Adrenal gland (tissue), 12 donors: ENCODE data around the gene SLC43A2. TPM values are rescaled to one million over a fixed set of nuclear protein-coding genes. Genes with fewer than 3 reads are reported as not detected.

Experiments used
- DNase-seq, 7 donors: peaks; one replicate each; pipeline ENCODE4 v3.0.0-alpha.2; 2019 to 2020
- H3K27ac ChIP-seq, 5 donors: fragments of 200-600 bp; sonication (generic) in 4 of 5; 1 replicate in 3 of 5; 2 replicates in 2 of 5; pipeline versions ENCODE4 v1.5.1 to v1.8.0; 2016 to 2020; ENCODE audit warnings: mild to moderate bottlenecking in 1 of 5
- H3K27me3 ChIP-seq: fragments of 200-600 bp; 2 replicates; pipeline ENCODE4 v1.8.0; 2021
- H3K36me3 ChIP-seq, 2 donors: fragments of 200-600 bp; replicated peaks in 1 of 2; 1 replicate in 1 of 2; 2 replicates in 1 of 2; pipeline versions ENCODE4 v1.5.1 to v1.8.0; 2018 to 2022
- H3K4me1 ChIP-seq, 2 donors: fragments of 200-600 bp; replicated peaks in 1 of 2; 1 replicate in 1 of 2; 2 replicates in 1 of 2; pipeline versions ENCODE4 v1.5.1 to v1.8.0; 2018 to 2021
- H3K4me3 ChIP-seq, 4 donors: fragments of 200-600 bp; sonication (generic) in 3 of 4; one replicate each; pipeline ENCODE4 v1.5.1; 2016 to 2018
- H3K9me3 ChIP-seq, 3 donors: fragments of 200-600 bp; sonication (generic) in 1 of 3; replicated peaks in 1 of 3; 1 replicate in 2 of 3; 2 replicates in 1 of 3; pipeline versions ENCODE4 v1.5.1 to v1.8.0; 2016 to 2021
- CTCF ChIP-seq, 6 experiments: fragments of 450-650 bp in 4 of 6; fragments of 200-600 bp in 2 of 6; sonication (generic) in 1 of 6; IDR thresholded peaks; 1 replicate in 5 of 6; 2 replicates in 1 of 6; pipeline versions ENCODE4 v1.5.1 to v1.8.0; 2016 to 2021; ENCODE audit warnings: antibody characterized with exemption in 6 of 6, mild to moderate bottlenecking in 2 of 6, moderate library complexity in 1 of 6
- POLR2A ChIP-seq, 2 donors: fragments of 450-650 bp; IDR thresholded peaks; one replicate each; pipeline ENCODE4 v1.6.1; 2017; ENCODE audit warnings: antibody characterized with exemption in 2 of 2, mild to moderate bottlenecking in 2 of 2, moderate library complexity in 1 of 2
- WGBS, 4 donors: extraction: QIAGEN DNeasy Blood & Tissue Kit in 2 of 4; methylation state at CpG; one replicate each; pipeline versions ENCODE4 v1.1.5 to v1.1.7; 2013 to 2017; 5-methylcytosine and 5-hydroxymethylcytosine counted together
- intact Hi-C, 2 donors: fragments of 100-400 bp; cut with DNase I; formaldehyde crosslinking; loops; one replicate each; pipeline versions ENCODE4 v1.14.1 to v1.15.0; 2022 to 2023
- polyA plus RNA-seq, 3 donors: library from polyadenylated mRNA; stranded (reverse); fragments of 200-250 nt in 2 of 3; fragments of 350-450 nt in 1 of 3; fragmentation: Illumina TruSeq in 1 of 3; extraction: RNeasy Lipid Tissue Mini Kit (QIAGEN cat#74804) in 1 of 3; gene quantifications; one replicate each; pipeline ENCODE4 v1.2.3, GENCODE V29; 2013 to 2014
- total RNA-seq, 9 donors: library from RNA; depleted of rRNA in 4 of 9; stranded (reverse); fragments of >200 nt in 4 of 9; fragments of 120-200 nt in 1 of 9; fragmentation: NEBNext Ultra II Directional in 1 of 9; extraction: Animal tissue kit (Norgen Biotek cat#: 25700) in 1 of 9; gene quantifications; one replicate each; pipeline versions ENCODE4 v1.1.0 to v1.2.4, GENCODE V29; 2013 to 2023
- donor health status: healthy with polysubstance abuse.
- donor health status: Bipolar disorder and iron deficiency.
- donor health status: DM: yes; HTN: yes; CAD: no.
- donor health status: DM: no; HTN: no; CAD: no.
- donor health status: DM: no; HTN: no; CAD: no.
- donor health status: DM: yes; HTN: yes; CAD: no.

Gene SLC43A2
- total and polyA plus RNA-seq, 12 donors: 4.8 to 32.5 (median 15.6) TPM

GRCh38 chr17:1643293-1643998, 14.8 kb upstream of the SLC43A2 start:
- Histone ChIP-seq H3K27me3 (no peaks in the 10 kb centered on the region), H3K4me3 (peak overlapping the region in 1 of 4 donors; percentile 69), H3K9me3 (no peaks in the 10 kb centered on the region), H3K4me1 (peaks cover 10 to 27% of the 10 kb centered on the region in 2 donors), H3K27ac (peak overlapping the region in 2 of 5 donors; percentile 62 to 79), H3K36me3 (no peaks in the 10 kb centered on the region)
- intact Hi-C loops: no loop called here
- DNase-seq: peak in 4 of 7 donors; percentile 50 to 67 (median 54)
- TF ChIP-seq POLR2A (IDR thresholded peaks at IDR 0.05): peak; percentile 18 to 20
- TF ChIP-seq CTCF (IDR thresholded peaks at IDR 0.05): peak in 3 of 6 experiments; percentile 16 to 37 (median 25)
- WGBS, 4 donors: 0 to 1% (median 1%) methylated on average over 8 to 90 of the region's 90 CpGs; no CpG with 5 or more reads in 1 of the 4 donors

- Histone ChIP-seq H3K36me3 (no peaks in the 10 kb centered on the region), H3K4me1 (peaks cover 0 to 11% of the 10 kb centered on the region in 2 donors), H3K27me3 (no peaks in the 10 kb centered on the region), H3K9me3 (no peaks in the 10 kb centered on the region), H3K4me3 (no peak overlapping the region), H3K27ac (no peak overlapping the region)
- no peak for DNase-seq
- intact Hi-C loops: no loop called here
- WGBS, 4 donors: 83 to 89% (median 85%) methylated on average over 6 to 12 of the region's 12 CpGs
- TF ChIP-seq POLR2A (IDR thresholded peaks at IDR 0.05) (no peak), CTCF (IDR thresholded peaks at IDR 0.05) (no peak)
Measured at GRCh38 chr17:1641065-1641403, 12.4 kb upstream of the SLC43A2 start.

GRCh38 chr17:1640329-1641064, 11.9 kb upstream of the SLC43A2 start:
- DNase-seq: no peak
- H3K4me1 ChIP-seq: peaks cover 0 to 10% of the 10 kb centered on the region in 2 donors
- no peaks in the 10 kb centered on the region for H3K9me3 ChIP-seq
- no peak overlapping the region for H3K4me3 ChIP-seq
- TF ChIP-seq POLR2A (IDR thresholded peaks at IDR 0.05): no peak
- TF ChIP-seq CTCF (IDR thresholded peaks at IDR 0.05): no peak
- intact Hi-C loops: no loop called here
- 72 to 76% (median 74%) methylated on average over 4 to 23 of the region's 23 CpGs for WGBS, 4 donors
- no peak overlapping the region for H3K27ac ChIP-seq
- no peaks in the 10 kb centered on the region for H3K36me3 ChIP-seq
- no peaks in the 10 kb centered on the region for H3K27me3 ChIP-seq

GRCh38 chr17:1639549-1640180, 11.0 kb upstream of the SLC43A2 start:
- TF ChIP-seq CTCF (IDR thresholded peaks at IDR 0.05) (no peak), POLR2A (IDR thresholded peaks at IDR 0.05) (no peak)
- no peaks in the 10 kb centered on the region for H3K27me3 ChIP-seq
- peaks cover 0 to 6% of the 10 kb centered on the region in 2 donors for H3K36me3 ChIP-seq
- H3K4me1 ChIP-seq: peaks cover 0 to 10% of the 10 kb centered on the region in 2 donors
- no peak overlapping the region for H3K4me3 ChIP-seq
- intact Hi-C loops: no loop called here
- H3K9me3 ChIP-seq: no peaks in the 10 kb centered on the region
- DNase-seq: peak in 1 of 7 donors; percentile 82
- no peak overlapping the region for H3K27ac ChIP-seq
- 58 to 73% (median 71%) methylated on average over 5 to 11 of the region's 11 CpGs for WGBS, 4 donors
